GM19452 (cell line): ENCODE results near the gene SERTAD2.

Experiments used
- ATAC-seq: cut with Tn5 transposase; IDR thresholded peaks from one replicate; pipeline ENCODE4 v1.9.1; 2021; ENCODE audit not compliant: unreplicated experiment

Gene SERTAD2

GRCh38 chr2:64629875-64630274 is 23.8 kb downstream of the SERTAD2 start:
- no peak for ATAC-seq

- ATAC-seq = no peak
These were observed 24.4 kb downstream of the SERTAD2 start for GRCh38 chr2:64629329-64629781.

- no peak for ATAC-seq
These were observed 25.6 kb downstream of the SERTAD2 start for GRCh38 chr2:64627860-64628841.

GRCh38 chr2:64626963-64627760 is 26.6 kb downstream of the SERTAD2 start:
- no peak for ATAC-seq

- no peak for ATAC-seq
These were observed 27.4 kb downstream of the SERTAD2 start for GRCh38 chr2:64626146-64626809.

GRCh38 chr2:64625299-64626145 is 28.2 kb downstream of the SERTAD2 start:
- no peak for ATAC-seq

GRCh38 chr2:64624862-64625261 is 28.9 kb downstream of the SERTAD2 start:
- ATAC-seq = no peak

- no peak for ATAC-seq
These were observed 29.6 kb downstream of the SERTAD2 start for GRCh38 chr2:64624108-64624610.

GRCh38 chr2:64623242-64623850 is 30.4 kb downstream of the SERTAD2 start:
- ATAC-seq = no peak

- no peak for ATAC-seq
These were observed 31.1 kb downstream of the SERTAD2 start for GRCh38 chr2:64622443-64623241.

- ATAC-seq = no peak
These were observed 33.1 kb downstream of the SERTAD2 start for GRCh38 chr2:64620661-64621060.

GRCh38 chr2:64617631-64618151 is 36.0 kb downstream of the SERTAD2 start:
- no peak for ATAC-seq

- no peak for ATAC-seq
These were observed 37.7 kb downstream of the SERTAD2 start for GRCh38 chr2:64615844-64616536.

GRCh38 chr2:64615192-64615763 is 38.4 kb downstream of the SERTAD2 start:
- no peak for ATAC-seq

GRCh38 chr2:64613276-64613675 is 40.4 kb downstream of the SERTAD2 start:
- ATAC-seq = no peak

GRCh38 chr2:64612575-64613195 is 41.0 kb downstream of the SERTAD2 start:
- no peak for ATAC-seq

GRCh38 chr2:64610316-64610855 is 43.3 kb downstream of the SERTAD2 start:
- ATAC-seq = no peak
